HG02870 (cell line): Measurements from ENCODE around the gene TWIST2.

Source experiments
- ATAC-seq: cut with Tn5 transposase; IDR thresholded peaks from one replicate; pipeline ENCODE4 v1.9.1; 2021; ENCODE audit warnings: mild to moderate bottlenecking, moderate library complexity; ENCODE audit not compliant: unreplicated experiment

Gene TWIST2

DNA sequence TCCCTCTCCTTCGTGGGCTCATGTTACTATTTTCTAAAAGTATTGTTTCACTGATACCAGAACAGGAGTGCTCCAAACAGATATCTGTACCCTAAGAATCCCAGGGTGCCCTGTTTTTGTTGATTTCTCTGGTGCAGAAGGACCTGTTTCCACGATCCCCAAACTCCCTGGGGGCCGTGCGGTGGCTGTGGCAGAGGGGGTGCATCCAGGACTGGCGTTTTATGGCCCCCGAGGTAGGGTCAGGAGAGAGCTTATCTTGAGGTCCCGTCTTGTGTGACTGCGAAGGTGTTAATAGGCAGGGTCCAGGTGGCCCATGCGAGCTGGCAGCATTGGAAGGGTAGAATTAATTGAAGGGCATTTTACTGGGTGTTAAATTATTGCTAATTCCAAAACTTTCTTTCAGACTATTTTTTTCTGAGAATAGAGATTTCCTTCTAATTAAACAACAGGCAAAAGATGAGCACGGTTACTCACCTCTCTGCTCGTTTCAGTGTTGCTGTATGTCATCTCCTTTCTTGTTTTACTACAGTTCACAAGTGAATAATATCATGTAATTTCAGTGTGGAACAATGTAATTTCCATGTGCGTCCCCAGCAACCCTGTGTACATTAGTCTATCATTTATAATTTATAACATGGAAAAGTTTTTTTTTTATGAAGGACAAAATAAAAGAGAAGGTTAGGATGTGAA lies 8.2 kb downstream of the TWIST2 start:
- ATAC-seq: no peak

DNA sequence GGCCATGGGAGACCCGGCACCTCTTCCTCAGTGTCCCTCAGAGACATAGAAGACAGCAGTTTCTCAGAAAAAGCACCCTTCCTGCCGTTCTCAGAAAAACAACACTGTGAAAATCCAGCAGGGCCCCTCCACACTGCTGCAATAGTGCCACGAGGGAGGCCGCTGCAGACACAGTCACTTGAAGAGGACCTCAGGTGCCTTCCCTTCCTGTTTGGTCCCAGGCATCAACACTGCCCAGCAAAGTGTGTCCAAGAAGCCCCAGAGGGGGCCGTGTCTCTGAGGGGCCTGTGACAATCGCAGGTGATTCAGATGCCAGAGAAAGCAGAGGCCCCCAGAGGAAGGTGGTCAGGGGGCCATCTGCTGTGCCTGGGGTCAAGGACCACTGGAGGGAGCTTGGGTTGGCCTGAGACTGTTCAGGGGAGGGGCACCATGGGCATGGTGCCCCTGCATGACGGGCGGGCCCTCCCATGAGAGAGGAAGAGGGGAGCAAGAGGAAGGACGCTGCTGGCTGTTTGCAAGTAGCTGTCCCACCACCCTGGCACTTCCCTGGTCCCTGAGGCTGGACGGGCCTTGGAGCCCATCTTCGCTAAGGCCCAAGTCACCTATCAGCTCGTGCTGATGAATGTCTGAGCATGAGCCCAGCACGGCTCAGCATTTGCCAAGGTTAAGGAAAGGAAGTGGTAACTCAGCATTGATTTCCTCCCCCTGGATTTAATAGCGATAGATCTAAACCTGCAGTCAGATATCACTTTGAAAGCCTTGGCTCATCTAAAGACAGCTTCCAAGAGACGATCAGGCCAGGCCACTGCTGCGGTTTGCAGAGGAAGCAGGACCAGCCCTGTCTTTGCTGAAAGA lies 9.1 kb downstream of the TWIST2 start:
- no peak for ATAC-seq

DNA sequence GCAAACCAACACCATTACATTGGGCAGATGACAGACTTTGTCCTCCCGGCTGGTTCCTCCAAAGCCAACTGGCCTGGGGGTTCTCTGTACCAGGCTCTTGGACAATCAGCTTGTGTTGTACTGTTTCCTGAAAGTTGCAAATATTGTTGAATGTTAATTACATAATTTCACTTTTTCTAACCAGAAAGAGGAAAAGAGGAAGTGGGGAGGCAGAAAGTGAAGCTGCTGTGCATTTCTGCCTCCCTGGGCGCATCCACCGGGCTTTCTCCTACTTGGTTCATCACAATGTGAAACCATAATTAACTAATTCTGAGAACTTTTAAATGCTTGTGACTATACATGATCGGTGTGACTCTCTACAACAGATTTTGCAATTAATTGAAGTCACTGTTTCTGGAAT lies 10.1 kb downstream of the TWIST2 start:
- ATAC-seq: no peak

GRCh38 chr2:238859636-238860347 lies 11.9 kb downstream of the TWIST2 start:
- no peak for ATAC-seq

DNA sequence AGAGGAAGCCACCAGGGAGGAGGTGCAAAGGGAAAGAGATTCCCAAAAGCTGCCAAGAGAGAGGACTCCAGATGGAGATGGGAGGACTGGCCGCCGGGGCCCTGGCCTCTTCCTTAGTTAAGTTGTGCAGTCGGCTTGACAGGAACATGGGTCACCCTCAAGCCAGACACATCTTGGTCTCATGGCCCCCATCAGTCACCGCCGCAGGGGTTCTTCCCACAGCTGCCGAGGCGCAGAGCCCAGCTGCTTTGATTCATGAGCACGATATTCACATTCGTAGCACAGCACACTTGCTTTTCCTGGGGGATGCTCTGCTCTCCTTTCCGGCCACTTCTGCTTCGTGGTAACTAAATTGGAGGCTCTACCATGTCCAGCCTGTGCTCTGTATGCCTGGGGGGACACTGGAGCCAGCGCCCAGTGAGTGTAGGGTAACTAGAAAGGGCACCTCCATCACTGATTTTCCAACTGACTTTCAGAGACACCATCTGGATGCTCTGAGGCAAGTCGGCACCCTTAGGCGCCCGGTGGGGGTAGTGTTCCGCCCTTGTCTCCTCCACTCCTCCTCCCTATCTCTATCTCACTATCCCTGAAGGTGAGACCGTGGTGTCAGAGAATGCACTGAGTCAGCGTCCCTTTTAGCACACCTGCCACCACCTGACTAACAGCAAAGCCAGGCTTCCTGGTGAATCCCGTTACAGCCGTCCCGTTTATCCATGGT lies 13.3 kb downstream of the TWIST2 start:
- ATAC-seq: no peak

GRCh38 chr2:238861766-238862315 lies 14.0 kb downstream of the TWIST2 start:
- no peak for ATAC-seq

- ATAC-seq: no peak
These were observed 14.8 kb downstream of the TWIST2 start for GRCh38 chr2:238862701-238863100.

GRCh38 chr2:238863231-238863630 lies 15.3 kb downstream of the TWIST2 start:
- ATAC-seq: no peak

DNA sequence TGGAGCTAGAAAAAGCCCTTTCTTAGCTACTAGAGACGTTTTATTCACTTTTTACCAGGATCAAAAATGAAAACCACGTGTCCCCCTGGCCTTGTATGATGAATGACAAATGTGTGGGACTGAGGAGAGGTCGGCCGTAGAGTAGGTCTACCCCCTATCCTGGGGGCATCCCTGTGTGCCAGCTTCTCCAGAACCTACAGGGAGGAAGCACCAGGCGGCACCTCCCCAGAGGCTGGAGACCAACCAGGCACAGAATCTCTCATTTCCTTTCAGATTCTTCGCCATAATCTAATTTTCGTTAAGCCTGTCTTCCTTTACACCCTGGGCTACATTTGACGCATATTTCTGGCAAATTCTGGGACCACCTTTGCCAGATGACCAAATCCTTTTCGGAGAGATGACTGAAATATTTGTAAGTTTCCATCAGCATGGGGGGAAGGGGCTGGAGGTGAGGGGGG lies 15.9 kb downstream of the TWIST2 start:
- ATAC-seq: no peak

DNA sequence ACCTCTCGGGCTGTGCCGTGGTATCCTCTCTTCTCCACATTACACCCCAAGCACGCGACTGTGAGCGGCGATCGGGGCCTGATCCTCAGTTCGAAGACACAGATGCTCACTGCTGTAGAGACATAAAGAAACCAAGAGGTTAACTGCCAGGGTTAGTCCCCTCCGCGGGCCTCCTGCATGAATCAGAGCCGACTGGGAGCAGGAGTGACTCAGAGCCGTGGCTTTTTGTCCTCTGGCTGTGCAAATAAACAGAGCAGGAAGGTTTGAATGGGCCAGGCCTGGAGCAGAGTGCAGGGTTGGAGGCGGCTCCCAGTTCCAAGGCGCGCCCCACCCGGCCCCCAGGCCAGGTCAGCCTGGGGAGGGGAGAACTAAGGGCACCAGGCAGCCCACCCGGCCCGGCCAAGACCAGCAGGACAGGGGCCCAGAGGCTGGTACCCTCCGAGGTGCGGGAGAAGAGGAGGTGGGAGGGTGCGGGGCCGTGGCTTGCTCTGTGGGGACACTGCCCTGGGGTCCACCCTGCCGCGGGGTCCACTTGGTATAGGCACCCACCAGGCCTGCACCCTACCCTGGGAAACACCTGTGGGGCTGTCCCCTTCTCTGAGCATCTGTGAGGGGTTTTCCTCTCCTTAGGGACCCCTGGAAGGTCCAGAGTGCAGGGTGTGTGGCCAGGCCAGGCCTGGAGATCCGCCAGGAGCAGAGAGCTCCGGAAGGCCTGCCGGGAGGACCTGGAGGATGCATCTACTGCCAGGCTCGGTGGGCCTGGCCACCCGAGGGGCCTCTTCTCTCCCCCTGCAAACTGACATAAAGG lies 16.5 kb downstream of the TWIST2 start:
- ATAC-seq: no peak

GRCh38 chr2:238865015-238865719 lies 17.3 kb downstream of the TWIST2 start:
- ATAC-seq: no peak

DNA sequence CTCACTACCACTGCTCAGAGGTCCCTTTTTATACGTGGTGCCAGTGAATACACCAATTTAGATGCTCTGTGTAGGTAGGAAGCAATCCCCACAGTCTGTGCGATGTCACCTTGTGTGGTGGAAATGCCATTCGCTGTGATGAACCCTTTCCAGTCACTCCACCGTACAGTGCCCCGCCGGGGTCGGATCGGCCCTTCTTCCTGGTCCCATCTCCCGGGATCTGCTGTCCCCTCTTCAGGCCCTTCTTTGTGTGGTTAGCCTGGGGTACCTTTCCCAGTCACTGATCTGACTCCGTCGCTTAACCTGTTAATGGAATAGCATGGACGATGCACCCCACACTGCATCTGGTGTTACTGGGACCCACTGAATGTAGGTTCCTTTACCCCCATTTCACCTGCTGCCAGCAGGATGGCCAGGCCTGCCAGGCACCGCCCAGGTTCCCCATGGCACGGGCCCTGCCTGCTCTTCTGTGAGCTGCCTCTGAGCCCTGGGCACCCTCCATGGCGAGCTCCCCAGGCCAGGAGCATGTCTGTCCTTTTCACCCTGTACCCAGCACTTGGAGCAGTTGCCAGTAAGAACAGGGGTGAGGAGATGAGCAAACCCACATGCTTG lies 18.0 kb downstream of the TWIST2 start:
- no peak for ATAC-seq

DNA sequence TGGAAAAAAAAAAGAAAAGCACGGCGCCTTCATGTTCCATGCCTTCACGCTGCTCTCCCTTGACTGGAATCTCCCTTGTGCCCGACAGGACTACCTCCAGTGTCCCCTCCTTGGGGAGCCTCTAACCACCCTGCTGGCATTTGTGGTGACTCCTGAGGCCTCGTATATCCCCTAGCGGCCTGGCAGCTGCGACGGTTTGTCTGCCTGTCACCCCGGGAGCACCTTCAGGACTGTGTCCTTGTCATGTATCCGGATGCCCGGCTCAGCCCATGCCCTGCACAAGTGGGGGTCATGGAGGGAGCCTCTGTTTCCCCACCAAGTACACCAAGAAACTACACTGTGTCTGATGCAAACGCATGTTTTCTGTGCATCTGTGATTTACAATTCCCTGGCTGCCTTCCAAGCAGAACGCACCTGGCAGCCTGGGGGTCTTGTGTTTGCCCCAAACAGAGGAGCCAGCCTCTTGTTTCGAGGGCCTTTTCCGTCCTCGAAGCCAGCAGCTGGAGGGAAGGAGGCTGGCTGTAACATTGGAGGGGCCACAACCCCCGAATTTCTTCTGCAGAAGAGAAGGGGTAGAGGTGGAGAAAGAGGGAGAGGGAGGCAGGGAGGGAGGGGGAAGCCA lies 18.9 kb downstream of the TWIST2 start:
- ATAC-seq: no peak

- ATAC-seq: no peak
These were observed 20.2 kb downstream of the TWIST2 start for GRCh38 chr2:238868067-238868524.

- no peak for ATAC-seq
These were observed 20.9 kb downstream of the TWIST2 start for GRCh38 chr2:238868616-238869292.

- ATAC-seq: no peak
These were observed 21.6 kb downstream of the TWIST2 start for GRCh38 chr2:238869293-238870124.

DNA sequence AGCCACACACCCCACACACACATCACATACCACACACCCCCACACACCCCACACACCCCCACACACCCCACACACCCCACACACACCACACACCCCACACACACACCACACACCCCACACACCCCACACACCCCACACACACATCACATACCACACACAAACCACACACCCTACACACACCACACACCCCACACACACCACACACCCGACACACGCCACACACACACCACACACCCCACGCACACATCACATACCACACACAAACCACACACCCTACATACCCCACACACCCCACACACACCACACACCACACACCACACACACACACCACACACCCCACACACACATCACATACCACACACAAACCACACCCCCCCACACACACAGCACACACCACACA lies 22.4 kb downstream of the TWIST2 start:
- ATAC-seq: no peak
